Tibial nerve (tissue), 4 donors: Measurements from ENCODE around the gene TEX47.

Source experiments
- EP300 ChIP-seq, 2 donors: sonication (generic); formaldehyde crosslinking; IDR thresholded peaks; one replicate each; pipeline ENCODE4 v1.6.1; 2017; ENCODE audit warnings: antibody characterized with exemption in 2 of 2, mild to moderate bottlenecking in 1 of 2
- TF ChIP-seq, protein P1 (sequence below), 5 experiments: fragments of 200-600 bp in 3 of 5; fragments of 450-650 bp in 2 of 5; sonication (generic) in 3 of 5; IDR thresholded peaks; one replicate each; pipeline ENCODE4 v1.5.1; 2016 to 2019; ENCODE audit warnings: antibody characterized with exemption in 5 of 5, mild to moderate bottlenecking in 3 of 5, moderate library complexity in 2 of 5

DNA sequence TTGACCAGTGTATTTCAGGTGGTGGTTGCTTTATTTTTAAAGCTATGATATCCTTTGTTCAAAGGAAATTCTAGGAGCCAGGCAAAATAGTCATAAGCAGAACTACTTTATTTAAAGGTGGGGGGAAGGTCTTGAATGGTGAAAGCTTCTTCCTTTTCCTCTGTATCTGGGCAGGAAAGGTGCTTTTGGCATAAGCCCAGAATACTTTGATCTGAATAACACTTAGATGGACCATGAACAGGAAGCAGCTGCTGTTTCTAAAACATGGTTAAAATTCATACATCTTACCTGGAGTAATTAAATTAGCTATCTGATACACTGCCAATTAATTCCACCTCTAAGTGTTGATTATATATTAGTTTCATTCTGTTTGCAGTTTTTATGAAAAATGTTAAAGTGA lies 22.8 kb downstream of the TEX47 start:
- no peak for TF ChIP-seq EP300 (IDR thresholded peaks at IDR 0.05)
- TF ChIP-seq, protein P1, sequence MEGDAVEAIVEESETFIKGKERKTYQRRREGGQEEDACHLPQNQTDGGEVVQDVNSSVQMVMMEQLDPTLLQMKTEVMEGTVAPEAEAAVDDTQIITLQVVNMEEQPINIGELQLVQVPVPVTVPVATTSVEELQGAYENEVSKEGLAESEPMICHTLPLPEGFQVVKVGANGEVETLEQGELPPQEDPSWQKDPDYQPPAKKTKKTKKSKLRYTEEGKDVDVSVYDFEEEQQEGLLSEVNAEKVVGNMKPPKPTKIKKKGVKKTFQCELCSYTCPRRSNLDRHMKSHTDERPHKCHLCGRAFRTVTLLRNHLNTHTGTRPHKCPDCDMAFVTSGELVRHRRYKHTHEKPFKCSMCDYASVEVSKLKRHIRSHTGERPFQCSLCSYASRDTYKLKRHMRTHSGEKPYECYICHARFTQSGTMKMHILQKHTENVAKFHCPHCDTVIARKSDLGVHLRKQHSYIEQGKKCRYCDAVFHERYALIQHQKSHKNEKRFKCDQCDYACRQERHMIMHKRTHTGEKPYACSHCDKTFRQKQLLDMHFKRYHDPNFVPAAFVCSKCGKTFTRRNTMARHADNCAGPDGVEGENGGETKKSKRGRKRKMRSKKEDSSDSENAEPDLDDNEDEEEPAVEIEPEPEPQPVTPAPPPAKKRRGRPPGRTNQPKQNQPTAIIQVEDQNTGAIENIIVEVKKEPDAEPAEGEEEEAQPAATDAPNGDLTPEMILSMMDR (IDR thresholded peaks at IDR 0.05), result no peak
